GM19455 (cell line): ENCODE results near the gene SPACDR.

Source experiments
- ATAC-seq: cut with Tn5 transposase; IDR thresholded peaks from one replicate; pipeline ENCODE4 v1.9.1; 2021; ENCODE audit not compliant: unreplicated experiment

The SPACDR gene

GRCh38 chr7:100419660-100420226 is 44.3 kb downstream of the SPACDR start:
- no peak for ATAC-seq

- ATAC-seq = no peak
Observed at GRCh38 chr7:100418930-100419659, 45.0 kb downstream of the SPACDR start.

- ATAC-seq = no peak
Observed at GRCh38 chr7:100415448-100415847, 48.6 kb downstream of the SPACDR start.

- no peak for ATAC-seq
Observed at GRCh38 chr7:100413889-100414288, 50.2 kb downstream of the SPACDR start.

GRCh38 chr7:100413346-100413745 is 50.7 kb downstream of the SPACDR start:
- no peak for ATAC-seq

- ATAC-seq = no peak
Observed at GRCh38 chr7:100411101-100411500, 53.0 kb downstream of the SPACDR start.

GRCh38 chr7:100407285-100408180 is 56.5 kb downstream of the SPACDR start:
- ATAC-seq = no peak

- ATAC-seq = no peak
Observed at GRCh38 chr7:100406767-100407166, 57.3 kb downstream of the SPACDR start.
